GM19455 (cell line): ENCODE data around the gene ADCY10.

ENCODE experiments used
- ATAC-seq: cut with Tn5 transposase; IDR thresholded peaks from one replicate; pipeline ENCODE4 v1.9.1; 2021; ENCODE audit not compliant: unreplicated experiment

ADCY10 gene

DNA sequence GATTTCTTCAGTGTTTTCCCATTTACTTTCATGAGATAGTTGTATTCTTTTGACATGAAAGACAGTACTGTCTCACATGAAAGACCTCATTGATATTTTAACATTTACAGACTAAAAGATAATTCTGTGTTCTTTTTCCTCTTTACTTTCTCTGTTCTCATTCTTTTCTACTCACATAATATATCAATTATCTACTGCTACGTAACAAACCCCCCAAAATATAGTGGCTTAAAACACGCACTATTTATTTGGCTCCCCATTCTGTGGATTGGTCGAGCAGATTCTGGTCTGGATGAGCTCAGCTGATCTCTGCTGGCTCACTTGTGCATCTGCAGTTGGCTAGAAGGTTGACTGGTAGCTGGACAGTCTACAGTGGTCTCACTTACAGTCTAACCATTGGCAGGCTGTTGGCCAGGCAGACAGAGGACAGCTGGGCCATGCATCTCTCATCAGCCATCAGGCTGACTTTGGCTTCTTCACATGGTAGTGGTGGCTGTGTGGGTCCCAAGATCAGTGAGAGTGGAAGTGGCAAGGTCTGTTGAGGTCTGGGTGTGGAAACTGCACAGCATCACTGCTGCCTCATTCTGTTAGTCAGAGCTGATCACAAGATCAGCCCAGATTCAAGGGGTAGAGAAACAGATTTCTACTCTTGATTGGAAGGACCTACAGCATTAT, 128.9 kb downstream of the ADCY10 start:
- no peak for ATAC-seq

DNA sequence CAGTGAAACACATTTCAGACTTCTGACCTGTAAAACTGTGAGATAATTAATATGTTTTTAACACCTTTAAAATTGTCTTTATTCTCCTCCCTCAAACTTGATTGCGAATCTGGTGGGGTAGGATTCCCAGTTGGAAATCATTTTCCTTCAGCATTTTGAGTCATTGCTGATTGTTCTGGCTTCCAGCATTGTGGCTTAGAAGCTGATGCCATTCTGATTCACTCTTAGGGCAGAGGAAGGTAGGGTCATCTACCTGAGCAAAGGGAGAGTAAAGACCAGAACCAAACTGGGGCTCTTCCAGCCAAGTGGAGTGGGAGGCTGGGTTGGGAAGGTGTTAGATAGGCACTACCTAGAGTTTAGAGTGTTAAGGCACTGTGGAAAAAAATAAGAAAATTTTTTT, 131.0 kb downstream of the ADCY10 start:
- ATAC-seq = no peak

DNA sequence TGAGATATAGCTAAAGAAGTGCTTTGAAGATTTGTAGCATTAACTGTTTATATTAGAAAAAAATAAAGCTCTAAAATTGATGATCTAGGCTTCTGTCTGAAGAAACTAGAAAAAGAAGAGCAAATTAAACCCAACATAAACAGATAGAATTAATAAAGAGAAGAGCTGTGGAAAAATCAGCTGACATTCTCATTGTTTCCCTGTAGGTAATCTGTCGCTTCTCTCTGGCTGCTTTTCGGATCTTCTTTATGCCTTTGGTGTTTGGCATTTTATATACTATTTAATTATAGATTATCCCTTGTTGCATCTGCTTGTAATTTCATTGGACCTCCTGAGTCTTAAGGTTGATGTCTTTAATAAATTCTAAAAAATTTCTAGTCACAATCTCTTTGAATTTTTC, 132.4 kb downstream of the ADCY10 start:
- ATAC-seq = no peak

DNA sequence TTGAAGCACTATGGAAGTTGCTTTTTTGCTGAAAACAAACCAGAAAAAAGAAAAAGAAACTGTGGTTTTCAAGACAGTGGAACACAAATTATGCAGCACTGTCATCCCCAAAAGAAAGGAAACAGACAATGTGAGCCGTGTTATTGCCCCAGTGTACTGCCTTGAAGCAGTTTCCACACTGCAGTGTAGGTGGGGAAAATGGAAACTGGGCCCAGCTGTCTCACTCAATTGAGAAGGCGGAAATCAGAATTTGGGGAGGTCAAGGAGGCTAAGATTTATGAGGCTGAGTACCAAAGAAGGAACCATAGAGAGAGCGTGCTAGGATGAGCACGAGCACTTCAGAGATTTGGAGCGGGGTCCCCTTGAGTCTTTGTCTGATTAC, 136.7 kb downstream of the ADCY10 start:
- ATAC-seq = no peak

DNA sequence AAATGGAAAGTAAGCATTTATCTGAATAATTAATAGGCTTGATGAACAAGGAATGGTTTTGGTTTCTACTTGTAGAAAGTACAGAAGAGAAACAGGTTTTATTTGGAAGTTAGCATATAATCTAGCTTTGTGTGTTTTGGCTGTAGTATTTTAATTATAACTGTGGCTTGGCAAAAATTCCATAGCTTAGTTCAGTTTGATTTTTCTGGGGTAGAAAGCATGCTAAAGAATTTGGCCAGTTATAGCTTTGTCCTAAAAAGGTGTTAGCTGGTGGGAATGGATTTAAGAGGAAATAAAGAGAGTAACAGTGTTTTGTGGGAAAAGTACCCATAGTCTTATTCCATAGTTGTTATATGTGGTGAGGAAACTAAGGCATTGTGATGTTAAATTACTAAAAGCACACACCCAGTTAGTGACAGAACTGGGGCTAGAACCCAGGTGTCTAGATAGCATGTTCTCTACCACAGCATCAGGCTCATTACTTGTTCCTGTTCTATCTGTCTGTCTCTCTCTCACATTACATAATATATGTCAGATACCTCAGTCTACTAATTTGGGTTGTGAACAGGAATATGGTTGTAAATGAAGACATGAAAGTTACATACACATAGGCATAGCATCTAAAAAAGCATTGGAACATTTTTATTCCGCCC, 137.2 kb downstream of the ADCY10 start:
- ATAC-seq = no peak

DNA sequence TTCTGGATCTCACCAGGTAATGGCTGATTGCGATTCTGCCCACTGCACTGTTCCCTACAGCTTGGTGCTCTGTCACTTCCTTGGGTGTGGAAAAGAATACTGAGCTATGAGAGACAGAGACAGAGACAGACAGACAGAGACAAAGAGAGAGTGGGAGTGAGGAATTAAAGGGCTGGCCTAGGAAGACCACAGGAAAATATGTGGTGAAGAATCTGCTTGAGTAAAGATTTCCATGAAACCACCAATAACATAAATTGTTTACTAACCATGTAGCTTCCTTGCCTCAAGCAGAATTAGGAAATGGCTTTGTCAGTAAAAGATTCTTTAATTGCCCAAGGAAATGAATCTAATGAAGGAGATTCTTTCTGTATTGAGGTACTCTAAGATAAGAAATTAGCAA, 137.8 kb downstream of the ADCY10 start:
- ATAC-seq = no peak

DNA sequence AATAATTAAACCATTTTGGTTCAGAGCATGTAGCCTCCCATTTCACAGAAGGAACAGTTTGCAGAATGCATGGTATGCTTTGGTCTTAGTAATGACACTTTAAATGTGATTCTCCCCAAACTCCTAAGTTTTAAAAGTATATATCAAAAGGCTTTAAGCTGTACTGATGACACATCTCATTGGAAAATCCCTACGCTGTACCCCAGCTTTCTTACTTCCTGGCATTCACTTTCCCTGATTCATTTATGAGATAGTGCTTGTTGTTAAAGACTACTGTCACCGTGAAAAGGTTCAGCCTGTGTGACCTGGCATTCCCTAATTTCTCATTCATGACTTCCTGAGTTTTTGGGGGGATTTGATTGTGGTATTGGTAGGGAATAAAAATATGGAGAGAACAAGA, 138.8 kb downstream of the ADCY10 start:
- no peak for ATAC-seq

DNA sequence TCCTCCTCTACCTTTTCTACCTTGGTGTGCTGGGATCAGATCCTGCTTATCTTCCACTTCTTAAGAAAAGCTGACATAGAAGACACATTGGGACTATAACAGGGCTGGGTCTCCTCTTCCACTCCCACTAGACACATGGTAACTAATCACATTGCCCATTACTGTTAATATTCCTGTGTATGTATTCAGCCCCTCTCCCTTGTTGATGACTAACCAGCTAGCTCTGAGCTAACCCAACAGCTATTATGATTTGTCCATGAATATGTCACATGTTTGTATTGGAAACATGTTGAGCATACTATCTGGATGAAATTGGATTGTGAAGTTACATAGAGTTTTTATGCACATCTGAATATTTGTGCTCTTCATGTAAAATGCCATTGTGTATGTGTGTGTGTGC, 139.2 kb downstream of the ADCY10 start:
- no peak for ATAC-seq

DNA sequence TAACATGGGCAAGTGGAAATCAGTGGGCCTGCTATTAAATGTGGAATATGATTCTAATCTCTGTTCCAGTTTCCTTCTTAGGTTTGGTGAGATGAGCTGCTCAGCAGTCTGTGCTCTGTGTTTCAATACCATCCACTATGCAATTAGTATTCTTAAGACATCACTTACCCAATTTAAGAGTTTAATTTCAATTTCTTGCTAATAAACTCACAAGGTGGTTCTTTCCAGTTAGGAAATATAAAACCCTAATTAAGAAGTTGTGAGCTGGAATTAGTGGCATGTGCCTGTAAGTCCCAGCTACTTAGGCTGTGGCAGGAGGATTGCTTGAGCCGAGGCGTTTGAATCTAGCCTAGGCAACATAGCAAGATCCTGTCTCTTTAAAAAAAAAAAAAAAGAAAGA, 140.4 kb downstream of the ADCY10 start:
- ATAC-seq = no peak

DNA sequence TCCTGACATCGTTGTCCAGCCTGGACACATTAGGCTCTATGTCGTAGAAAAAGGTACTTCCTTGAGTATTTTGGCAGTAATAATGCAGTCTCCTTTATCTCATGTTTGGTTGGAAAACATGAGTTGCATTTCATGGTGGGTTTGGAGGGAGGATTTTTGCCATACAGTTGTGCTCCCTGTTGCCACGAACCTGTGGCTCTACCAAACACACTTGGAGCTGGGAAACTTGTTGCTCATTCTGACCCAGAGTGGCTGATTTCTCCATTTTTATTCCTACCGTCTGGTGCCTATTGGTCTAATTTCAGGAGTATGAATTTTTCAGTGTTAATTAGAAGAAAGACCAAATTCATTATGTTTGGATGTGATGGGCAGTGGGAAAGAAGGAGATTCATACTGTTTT, 141.5 kb downstream of the ADCY10 start:
- ATAC-seq = no peak

DNA sequence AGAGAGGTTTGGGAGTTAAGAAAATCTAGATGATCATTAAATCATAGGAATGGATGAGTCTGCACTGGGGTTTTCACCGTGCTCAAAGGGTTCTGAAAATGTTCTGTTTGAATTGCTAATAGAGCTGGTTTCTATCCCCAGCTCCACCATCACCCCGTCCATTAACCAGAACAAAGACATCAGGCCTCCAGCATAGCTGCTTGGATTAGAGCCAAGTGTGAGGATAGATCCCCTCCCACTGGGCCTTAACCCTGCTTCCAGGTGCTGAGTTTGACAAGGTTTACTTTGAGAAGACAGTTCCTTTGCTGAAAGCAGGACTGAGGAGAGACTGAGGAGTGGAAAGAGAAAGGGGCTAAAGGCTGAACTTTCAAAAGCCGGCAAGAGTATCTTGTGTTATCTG, 143.8 kb downstream of the ADCY10 start:
- no peak for ATAC-seq

DNA sequence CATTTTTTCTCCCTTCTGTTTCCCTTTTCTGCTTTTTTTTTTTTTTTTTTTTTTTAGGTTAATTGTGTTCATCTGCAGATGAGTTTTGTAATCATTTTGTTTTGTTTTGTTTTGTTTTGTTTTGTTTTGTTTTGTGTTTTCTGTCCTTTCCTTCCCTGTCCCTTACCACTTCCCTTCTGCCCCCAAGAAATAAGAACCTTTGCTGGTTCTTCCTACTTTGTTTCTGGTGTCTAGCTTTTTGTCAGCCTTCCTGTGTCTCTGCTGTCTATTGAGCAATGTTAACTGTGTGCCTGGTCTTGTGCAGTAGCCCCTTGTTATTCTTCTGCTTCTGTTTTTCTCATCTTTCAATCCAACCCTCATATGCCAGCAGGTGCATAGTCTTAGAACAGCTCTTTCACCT, 146.2 kb downstream of the ADCY10 start:
- no peak for ATAC-seq

DNA sequence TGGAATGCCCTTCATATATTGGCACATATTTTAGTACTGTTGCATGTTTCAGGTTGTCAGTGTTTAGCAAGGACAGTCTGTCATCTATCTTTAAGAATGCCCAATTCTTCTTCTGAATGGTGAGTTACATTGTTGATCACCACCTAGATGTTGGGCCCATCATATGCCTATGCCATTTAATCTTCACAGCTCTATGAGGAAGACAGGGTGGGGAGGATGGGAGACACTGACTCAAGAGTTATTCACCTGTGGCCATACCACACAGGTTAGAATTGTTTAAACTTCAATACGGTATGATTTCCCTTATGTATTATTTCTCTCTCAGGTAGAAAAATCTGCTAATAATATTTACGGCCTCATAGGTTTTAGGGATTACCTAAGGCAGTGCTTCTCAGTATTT, 147.4 kb downstream of the ADCY10 start:
- no peak for ATAC-seq

DNA sequence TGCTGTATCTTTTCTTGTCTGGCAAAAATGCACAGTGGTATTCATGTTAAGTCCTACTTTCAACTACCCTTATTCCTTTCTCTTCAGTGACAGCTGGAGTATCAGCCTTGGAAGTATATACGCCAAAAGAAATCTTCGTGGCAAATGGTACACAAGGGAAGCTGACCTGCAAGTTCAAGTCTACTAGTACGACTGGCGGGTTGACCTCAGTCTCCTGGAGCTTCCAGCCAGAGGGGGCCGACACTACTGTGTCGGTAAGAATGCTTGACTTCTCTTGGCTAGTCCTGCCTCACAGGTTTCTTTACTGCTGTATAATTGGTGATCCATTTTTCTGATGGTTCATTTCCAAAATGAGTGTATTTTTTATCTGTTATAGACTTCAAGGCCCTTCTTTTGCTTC, 148.4 kb downstream of the ADCY10 start:
- ATAC-seq = no peak

DNA sequence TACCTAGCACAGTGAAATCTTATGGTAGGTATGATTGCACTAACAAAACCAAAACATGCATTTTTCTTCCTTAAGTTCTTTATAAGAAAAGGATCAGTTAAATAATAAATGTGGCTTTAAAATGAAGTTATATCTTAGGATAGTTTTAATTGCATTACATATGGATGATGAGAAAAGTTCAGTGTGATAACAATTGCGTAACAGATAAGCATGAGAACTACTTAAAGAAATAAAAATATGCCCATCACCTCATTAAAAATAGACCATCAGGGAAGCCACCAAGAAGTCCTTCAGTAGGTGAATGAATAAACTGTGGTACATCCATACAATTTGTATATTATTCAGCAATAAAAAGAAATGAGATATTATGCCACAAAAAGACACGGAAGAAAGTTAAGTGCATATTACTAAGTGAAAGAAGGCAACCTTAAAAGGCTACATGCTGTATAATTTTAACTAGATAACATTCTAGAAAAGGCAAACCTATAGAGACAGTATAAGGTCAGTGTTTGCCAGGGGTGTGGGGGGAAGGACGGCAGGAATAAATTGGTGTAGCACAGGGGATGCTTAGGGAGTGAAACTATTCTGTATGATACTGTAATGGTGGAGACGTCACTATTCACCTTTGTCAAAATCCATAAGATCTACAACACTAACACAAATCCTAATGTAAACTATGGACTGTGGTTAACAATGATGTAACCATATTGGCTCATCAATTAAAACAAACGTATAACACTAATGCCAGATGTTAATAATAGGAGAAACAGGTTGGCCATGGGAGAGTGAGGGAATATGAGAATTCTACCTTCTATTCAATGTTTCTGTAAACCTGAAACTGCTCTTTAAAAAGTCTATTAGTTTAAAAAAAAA, 149.2 kb downstream of the ADCY10 start:
- no peak for ATAC-seq

DNA sequence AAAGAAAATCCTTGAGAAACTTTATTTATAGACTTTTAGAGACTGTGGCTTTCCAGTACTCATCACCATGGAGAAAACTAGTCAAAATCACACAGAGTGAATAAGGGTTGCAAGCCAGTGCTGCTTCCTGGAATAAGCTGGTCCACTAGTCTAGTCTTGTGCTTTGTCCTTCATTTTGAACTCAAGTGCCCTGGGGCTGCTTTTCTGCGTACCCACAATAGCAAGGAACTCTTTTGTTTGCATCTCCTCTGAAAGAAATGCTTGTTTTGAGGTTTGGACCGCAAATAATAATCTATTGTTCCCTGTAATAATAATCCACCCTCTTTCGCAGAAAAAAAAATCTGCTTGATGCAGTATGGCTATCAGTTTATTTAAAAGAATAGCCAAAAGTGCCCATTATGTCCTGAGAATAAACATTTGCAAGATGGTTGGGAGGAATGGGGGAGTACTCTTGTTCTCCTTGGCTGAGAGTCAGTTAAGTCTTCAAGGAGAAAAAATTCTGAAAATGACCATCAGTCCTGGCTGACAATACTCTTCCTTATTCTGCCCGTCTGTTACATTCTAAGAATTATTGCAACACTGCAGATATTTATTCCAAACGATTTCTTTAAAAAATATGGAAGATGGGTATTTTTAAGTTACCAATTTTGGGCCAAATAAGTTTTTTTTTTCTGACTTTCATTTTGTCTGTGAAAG, 150.3 kb downstream of the ADCY10 start:
- no peak for ATAC-seq

DNA sequence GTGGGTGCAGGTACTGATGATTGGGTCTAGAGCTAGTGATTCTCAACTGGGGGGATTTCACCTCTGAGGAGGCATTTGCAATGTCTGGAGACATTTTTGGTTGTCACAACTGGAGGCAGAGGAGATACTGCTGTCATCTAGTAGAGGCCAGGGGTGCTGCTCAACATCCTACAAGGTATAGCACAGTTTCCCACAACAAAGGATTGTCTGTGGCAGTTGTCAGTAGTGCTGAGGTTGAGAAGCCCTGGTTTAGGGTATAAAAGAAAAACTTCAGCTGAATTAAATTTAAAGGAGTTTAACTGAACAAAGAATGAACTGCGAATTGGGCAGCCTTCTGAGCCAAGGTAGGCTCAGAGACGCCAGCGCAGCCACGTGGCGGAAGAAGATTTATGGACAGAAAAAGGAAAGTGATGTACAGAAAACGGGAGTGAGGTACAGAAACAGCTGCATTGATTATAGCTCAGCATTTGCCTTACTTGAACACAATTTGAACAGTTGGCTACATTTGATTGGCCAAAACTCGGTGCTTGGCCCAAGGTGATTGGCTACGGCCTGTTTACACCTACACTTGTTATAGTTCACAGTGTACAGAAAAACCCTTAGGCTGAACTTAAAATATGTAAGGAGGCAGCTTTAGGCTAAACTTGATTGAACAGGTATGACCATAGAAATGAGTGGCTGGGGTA, 151.7 kb downstream of the ADCY10 start:
- no peak for ATAC-seq

DNA sequence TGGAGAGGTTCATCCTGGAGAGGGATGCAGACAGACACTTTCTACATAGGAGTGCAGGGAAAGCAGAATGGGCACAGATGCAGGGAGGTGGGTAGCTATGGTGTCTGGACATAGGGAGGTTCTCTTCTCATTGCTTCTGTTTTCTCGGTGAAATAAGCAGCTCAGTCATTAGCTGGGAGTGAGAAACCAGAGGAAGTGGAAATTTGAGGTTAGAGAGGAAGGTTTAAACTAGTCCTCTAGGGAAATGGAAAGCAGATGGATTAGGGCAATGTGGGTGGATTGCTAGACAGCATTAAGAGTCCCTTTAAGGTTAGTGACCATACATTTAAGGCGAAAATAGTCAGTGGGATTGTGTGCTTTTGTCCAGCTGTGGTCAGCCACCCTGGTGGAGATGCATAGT, 152.5 kb downstream of the ADCY10 start:
- no peak for ATAC-seq
